ENCODE measurements around the gene TTBK1. TPM values are rescaled to one million over a fixed set of nuclear protein-coding genes. Genes with fewer than 3 reads are reported as not detected.

The TTBK1 gene
- total RNA-seq, 4 donors from 2014 or later, result 0.13 TPM; not detected in 3

GRCh38 chr6:43257367-43258145 lies 14.3 kb downstream of the TTBK1 start:
- H3K27me3 ChIP-seq, result peaks cover 0 to 60% (median 0%) of the 10 kb centered on the region in 4 donors
- H3K27ac ChIP-seq, result no peak overlapping the region
- no peak for DNase-seq
- intact Hi-C loops (cut with DNase I), result no loop called here
- TF ChIP-seq CTCF (IDR thresholded peaks at IDR 0.05) (no peak), POLR2A (IDR thresholded peaks at IDR 0.05) (no peak)
- 77 to 83% methylated on average over 10 to 11 of the region's 12 CpGs for WGBS, 2 donors
- no peaks in the 10 kb centered on the region for H3K36me3 ChIP-seq
- H3K9me3 ChIP-seq, result no peaks in the 10 kb centered on the region
- H3K4me1 ChIP-seq, result peaks cover 0 to 4% (median 0%) of the 10 kb centered on the region in 3 donors
- H3K4me3 ChIP-seq, result no peak overlapping the region

GRCh38 chr6:43258180-43258579 lies 14.9 kb downstream of the TTBK1 start:
- H3K27ac ChIP-seq, result no peak overlapping the region
- H3K4me3 ChIP-seq, result no peak overlapping the region
- H3K36me3 ChIP-seq, result no peaks in the 10 kb centered on the region
- peaks cover 0 to 53% (median 0%) of the 10 kb centered on the region in 4 donors for H3K27me3 ChIP-seq
- intact Hi-C loops (cut with DNase I), result no loop called here
- no peak for TF ChIP-seq CTCF (IDR thresholded peaks at IDR 0.05)
- DNase-seq, result no peak
- no peaks in the 10 kb centered on the region for H3K9me3 ChIP-seq
- H3K4me1 ChIP-seq, result peaks cover 0 to 4% (median 0%) of the 10 kb centered on the region in 3 donors
- 69 to 73% methylated on average over 3 to 4 of the region's 4 CpGs for WGBS, 2 donors

GRCh38 chr6:43258807-43259686 lies 15.8 kb downstream of the TTBK1 start:
- Histone ChIP-seq H3K27me3 (peaks cover 0 to 45% (median 0%) of the 10 kb centered on the region in 4 donors), H3K36me3 (no peaks in the 10 kb centered on the region), H3K4me3 (no peak overlapping the region), H3K4me1 (peaks cover 0 to 4% (median 0%) of the 10 kb centered on the region in 3 donors), H3K9me3 (no peaks in the 10 kb centered on the region), H3K27ac (no peak overlapping the region)
- 83 to 86% methylated on average over 12 to 13 of the region's 30 CpGs for WGBS, 2 donors
- intact Hi-C loops (cut with DNase I), result no loop called here
- DNase-seq, result no peak
- TF ChIP-seq POLR2A (IDR thresholded peaks at IDR 0.05), result no peak
- TF ChIP-seq CTCF (IDR thresholded peaks at IDR 0.05), result no peak

GRCh38 chr6:43260791-43261190 lies 17.5 kb downstream of the TTBK1 start:
- peaks cover 0 to 4% (median 0%) of the 10 kb centered on the region in 3 donors for H3K4me1 ChIP-seq
- DNase-seq, result no peak
- no peak for TF ChIP-seq POLR2A (IDR thresholded peaks at IDR 0.05)
- no peak for TF ChIP-seq CTCF (IDR thresholded peaks at IDR 0.05)
- no peaks in the 10 kb centered on the region for H3K9me3 ChIP-seq
- peaks cover 0 to 27% (median 0%) of the 10 kb centered on the region in 4 donors for H3K27me3 ChIP-seq
- H3K4me3 ChIP-seq, result no peak overlapping the region
- 83 to 84% methylated on average over 2 to 4 of the region's 4 CpGs for WGBS, 2 donors
- intact Hi-C loops (cut with DNase I), result loop anchor here (10.0 kb wide), 1 partner anchor 244 kb away; no protein-coding TSS in a partner anchor
- no peak overlapping the region for H3K27ac ChIP-seq
- H3K36me3 ChIP-seq, result no peaks in the 10 kb centered on the region
